Progenitor cell of endocrine pancreas (in vitro differentiated cells): Measurements from ENCODE around the gene YBX3. TPM values are rescaled to one million over a fixed set of nuclear protein-coding genes. Genes with fewer than 3 reads are reported as not detected.

Experiments
- DNase-seq: peaks from one replicate; pipeline ENCODE4 v3.0.0; 2021; ENCODE audit warnings: low spot score; ENCODE audit not compliant: unreplicated experiment
- H3K27ac Mint-ChIP-seq: 2 replicates; pipeline ENCODE4 v1.8.0; 2021; ENCODE audit warnings: mild to moderate bottlenecking, moderate library complexity, mixed read lengths
- H3K27me3 Mint-ChIP-seq: 2 replicates; pipeline ENCODE4 v1.8.0; 2021; ENCODE audit warnings: mixed read lengths
- H3K36me3 Mint-ChIP-seq: 2 replicates; pipeline ENCODE4 v1.8.0; 2022; ENCODE audit warnings: mixed read lengths; ENCODE audit not compliant: insufficient read depth
- H3K4me1 Mint-ChIP-seq: 2 replicates; pipeline ENCODE4 v1.8.0; 2021; ENCODE audit warnings: low read depth, mixed read lengths
- H3K4me3 Mint-ChIP-seq: 2 replicates; pipeline ENCODE4 v1.8.0; 2021; ENCODE audit warnings: low read depth, mild to moderate bottlenecking, moderate library complexity, mixed read lengths
- H3K9me3 Mint-ChIP-seq: 2 replicates; pipeline ENCODE4 v1.8.0; 2021; ENCODE audit warnings: low read depth, mixed read lengths
- total RNA-seq: library from RNA; stranded (reverse); gene quantifications from 2 replicates; pipeline ENCODE4 v1.2.1, GENCODE V29; 2021
- TF ChIP-seq, protein P1 (sequence below): fragments of 200-600 bp; sonication (generic); IDR thresholded peaks from one replicate; pipeline ENCODE4 v1.5.0; 2021; ENCODE audit warnings: antibody characterized with exemption, mild to moderate bottlenecking; ENCODE audit not compliant: unreplicated experiment

YBX3 gene
- total RNA-seq, 1 donor from 2014 or later, result 200 TPM

DNA sequence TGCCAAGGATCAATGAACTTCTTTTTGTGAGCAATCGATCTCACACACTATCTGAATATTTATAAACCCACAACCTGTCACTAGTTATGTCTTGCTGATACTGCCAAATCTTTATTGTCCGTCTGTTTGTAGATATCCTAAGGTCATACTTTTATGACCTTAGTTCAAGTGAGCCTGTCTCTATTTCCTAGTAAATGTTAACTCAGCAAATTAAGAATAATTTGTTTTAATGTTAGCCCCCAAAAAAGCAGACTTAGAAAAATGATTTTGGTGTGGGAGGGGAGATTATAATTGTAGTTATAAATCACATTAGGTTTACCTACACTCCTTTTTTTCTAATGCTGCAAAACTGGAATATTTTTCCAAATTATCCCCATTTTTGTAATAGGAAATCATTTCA, 58.6 kb downstream of the YBX3 start:
- DNase-seq, result no peak
- TF ChIP-seq, protein P1, sequence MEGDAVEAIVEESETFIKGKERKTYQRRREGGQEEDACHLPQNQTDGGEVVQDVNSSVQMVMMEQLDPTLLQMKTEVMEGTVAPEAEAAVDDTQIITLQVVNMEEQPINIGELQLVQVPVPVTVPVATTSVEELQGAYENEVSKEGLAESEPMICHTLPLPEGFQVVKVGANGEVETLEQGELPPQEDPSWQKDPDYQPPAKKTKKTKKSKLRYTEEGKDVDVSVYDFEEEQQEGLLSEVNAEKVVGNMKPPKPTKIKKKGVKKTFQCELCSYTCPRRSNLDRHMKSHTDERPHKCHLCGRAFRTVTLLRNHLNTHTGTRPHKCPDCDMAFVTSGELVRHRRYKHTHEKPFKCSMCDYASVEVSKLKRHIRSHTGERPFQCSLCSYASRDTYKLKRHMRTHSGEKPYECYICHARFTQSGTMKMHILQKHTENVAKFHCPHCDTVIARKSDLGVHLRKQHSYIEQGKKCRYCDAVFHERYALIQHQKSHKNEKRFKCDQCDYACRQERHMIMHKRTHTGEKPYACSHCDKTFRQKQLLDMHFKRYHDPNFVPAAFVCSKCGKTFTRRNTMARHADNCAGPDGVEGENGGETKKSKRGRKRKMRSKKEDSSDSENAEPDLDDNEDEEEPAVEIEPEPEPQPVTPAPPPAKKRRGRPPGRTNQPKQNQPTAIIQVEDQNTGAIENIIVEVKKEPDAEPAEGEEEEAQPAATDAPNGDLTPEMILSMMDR, result no peak
- Mint-ChIP-seq H3K9me3 (no peaks in the 10 kb centered on the region), H3K27me3 (peaks cover 9% of the 10 kb centered on the region), H3K4me1 (no peaks in the 10 kb centered on the region), H3K4me3 (no peak overlapping the region), H3K36me3 (no peaks in the 10 kb centered on the region), H3K27ac (no peak overlapping the region)

DNA sequence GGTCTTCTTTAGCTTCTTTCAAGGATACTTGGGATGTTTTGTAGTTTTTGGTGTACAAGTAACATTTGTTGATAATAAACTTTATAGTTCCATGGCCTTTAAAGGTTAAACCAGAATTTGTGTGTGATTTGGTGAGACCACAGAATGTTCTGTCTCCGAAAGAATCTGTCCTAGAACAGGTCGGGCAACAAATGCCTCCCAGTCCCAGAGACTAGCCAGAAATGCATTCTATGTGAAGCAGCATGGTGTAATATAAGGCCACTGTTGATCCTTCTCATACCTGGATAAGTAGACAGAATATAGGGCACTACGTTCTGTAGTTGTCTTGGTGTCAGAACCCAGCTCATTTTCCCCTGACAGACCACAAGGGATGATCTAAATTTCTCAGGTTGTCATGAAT, 59.3 kb downstream of the YBX3 start:
- no peak for DNase-seq
- no peak overlapping the region for H3K4me3 Mint-ChIP-seq
- peaks cover 6% of the 10 kb centered on the region for H3K27me3 Mint-ChIP-seq
- H3K4me1 Mint-ChIP-seq, result no peaks in the 10 kb centered on the region
- TF ChIP-seq, protein P1, result no peak
- peaks cover under 1% of the 10 kb centered on the region for H3K9me3 Mint-ChIP-seq
- H3K36me3 Mint-ChIP-seq, result no peaks in the 10 kb centered on the region
- H3K27ac Mint-ChIP-seq, result no peak overlapping the region

DNA sequence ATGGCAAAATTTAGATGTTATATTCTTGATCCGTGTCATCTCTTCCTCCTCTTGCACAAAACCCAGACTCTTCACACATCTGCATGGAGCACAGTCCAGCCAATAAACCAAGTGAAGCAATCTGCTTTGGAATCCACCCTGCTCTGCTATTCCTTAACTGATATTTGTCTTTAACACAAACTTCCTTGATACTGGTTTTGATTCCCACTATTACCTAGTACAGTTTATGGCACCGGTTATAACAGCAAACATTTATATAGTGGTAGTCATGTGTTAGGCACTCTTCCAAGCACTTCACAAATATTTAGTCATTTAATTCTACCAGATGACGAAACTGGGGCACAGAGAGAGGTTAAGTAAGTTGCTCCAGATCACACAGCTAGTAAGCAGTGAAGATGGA, 61.8 kb downstream of the YBX3 start:
- TF ChIP-seq, protein P1, result no peak
- H3K4me3 Mint-ChIP-seq, result no peak overlapping the region
- peaks cover 2% of the 10 kb centered on the region for H3K36me3 Mint-ChIP-seq
- H3K27ac Mint-ChIP-seq, result no peak overlapping the region
- H3K27me3 Mint-ChIP-seq, result no peaks in the 10 kb centered on the region
- no peaks in the 10 kb centered on the region for H3K4me1 Mint-ChIP-seq
- peaks cover 18% of the 10 kb centered on the region for H3K9me3 Mint-ChIP-seq
- DNase-seq, result no peak

DNA sequence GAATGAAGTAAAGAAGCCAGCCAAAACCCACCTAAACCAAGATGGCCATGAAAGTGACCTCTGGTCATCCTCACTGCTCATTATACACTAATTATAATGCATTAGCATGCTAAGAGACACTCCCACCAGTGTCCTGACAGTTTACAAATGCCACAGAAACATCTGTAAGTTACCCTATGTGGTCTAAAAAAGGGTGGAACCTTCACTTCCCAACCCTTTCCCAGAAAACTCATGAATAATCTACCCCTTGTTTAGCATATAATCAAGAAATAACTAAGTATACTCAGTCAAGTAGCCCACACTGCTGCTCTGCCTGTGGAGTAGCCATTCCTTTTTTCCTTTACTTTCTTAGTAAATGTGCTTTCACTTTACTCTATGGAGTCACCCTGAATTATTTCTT, 69.1 kb downstream of the YBX3 start:
- DNase-seq, result no peak
- Mint-ChIP-seq H3K4me1 (no peaks in the 10 kb centered on the region), H3K9me3 (peaks cover 33% of the 10 kb centered on the region), H3K4me3 (no peak overlapping the region), H3K27me3 (no peaks in the 10 kb centered on the region), H3K27ac (no peak overlapping the region), H3K36me3 (peaks cover 2% of the 10 kb centered on the region)
- TF ChIP-seq, protein P1, result no peak

DNA sequence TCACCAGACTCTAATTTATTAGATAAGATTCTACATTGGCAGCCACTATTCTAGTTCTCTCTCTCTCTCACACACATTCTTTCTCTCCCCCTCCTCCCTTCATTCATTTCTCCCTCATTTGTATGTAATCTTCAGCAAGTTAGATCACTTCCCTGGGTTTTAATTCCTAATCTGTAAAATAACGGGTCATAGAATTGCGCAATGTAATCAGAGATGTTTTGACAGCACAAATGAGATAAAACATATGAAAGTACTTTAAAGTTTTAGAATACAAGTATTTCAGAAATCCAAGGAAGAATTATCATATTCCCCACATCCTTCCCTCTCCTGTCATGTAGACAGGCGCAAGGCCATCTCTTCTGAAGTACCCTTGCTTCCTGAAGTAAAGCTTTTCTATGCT, 70.9 kb downstream of the YBX3 start:
- Mint-ChIP-seq H3K36me3 (peaks cover 3% of the 10 kb centered on the region), H3K27ac (no peak overlapping the region)

More for the DNA sequence above, 70.9 kb downstream of the YBX3 start:
- no peaks in the 10 kb centered on the region for H3K27me3 Mint-ChIP-seq
- H3K9me3 Mint-ChIP-seq, result peaks cover 29% of the 10 kb centered on the region
- DNase-seq, result no peak
- TF ChIP-seq, protein P1, result no peak
- H3K4me3 Mint-ChIP-seq, result no peak overlapping the region
- H3K4me1 Mint-ChIP-seq, result no peaks in the 10 kb centered on the region

Other genes starting within 250 kb of the YBX3 start
- gene EIF2S3B, start 217.4 kb downstream of the YBX3 start, total RNA-seq, result 1.8 and 2.4 TPM in 2 replicates
- 48.3 and 50.3 TPM in 2 replicates for gene MAGOHB, start 109.7 kb downstream of the YBX3 start, total RNA-seq
- gene STYK1, start 49.3 kb downstream of the YBX3 start, total RNA-seq, result 0.79 and 0.95 TPM in 2 replicates
- not detected in 2 replicates for gene TAS2R7, start 79.3 kb upstream of the YBX3 start, total RNA-seq
- gene TAS2R8, start 84.0 kb upstream of the YBX3 start, total RNA-seq, result 0.24 TPM in 1 of 2 replicates, not detected in the other
- 0.26 and 0.29 TPM in 2 replicates for gene TAS2R9, start 86.8 kb upstream of the YBX3 start, total RNA-seq
- gene TAS2R10, start 103.0 kb upstream of the YBX3 start, total RNA-seq, result 1.6 and 3.1 TPM in 2 replicates
- 8.7 and 9.4 TPM in 2 replicates for gene PRR4, start 126.2 kb upstream of the YBX3 start, total RNA-seq
- gene PRH1, start 160.9 kb upstream of the YBX3 start, total RNA-seq, result 40.0 and 43.8 TPM in 2 replicates
- gene TAS2R13, start 186.2 kb upstream of the YBX3 start, total RNA-seq, result 3.0 and 3.4 TPM in 2 replicates
- not detected in 2 replicates for gene PRH2, start 205.9 kb upstream of the YBX3 start, total RNA-seq
- 5.7 and 6.1 TPM in 2 replicates for gene TAS2R14, start 215.9 kb upstream of the YBX3 start, total RNA-seq